ENCODE measurements around the gene MTNR1B. TPM values are rescaled to one million over a fixed set of nuclear protein-coding genes. Genes with fewer than 3 reads are reported as not detected.

Gene MTNR1B
- total RNA-seq, 4 donors from 2014 or later = not detected

GRCh38 chr11:93017821-93018690, 48.6 kb downstream of the MTNR1B start:
- WGBS = 79% methylated on average over 9 of the region's 9 CpGs

GRCh38 chr11:93020248-93021046, 51.0 kb downstream of the MTNR1B start:
- TF ChIP-seq EP300 (IDR thresholded peaks at IDR 0.05) = no peak
- TF ChIP-seq POLR2A (IDR thresholded peaks at IDR 0.05) = no peak
- TF ChIP-seq POLR2AphosphoS5 (IDR thresholded peaks at IDR 0.05) = no peak
- no peak for TF ChIP-seq CTCF (IDR thresholded peaks at IDR 0.05)
- no peak for DNase-seq (ENCODE audit: low spot score in 2 of 2)
- peaks cover 8% of the 10 kb centered on the region for H3K4me1 ChIP-seq
- no peaks in the 10 kb centered on the region for H3K36me3 ChIP-seq
- H3K27me3 ChIP-seq = no peaks in the 10 kb centered on the region
- no peak overlapping the region for H3K4me3 ChIP-seq
- 35% methylated on average over 5 of the region's 5 CpGs for WGBS
- H3K9me3 ChIP-seq = no peaks in the 10 kb centered on the region
- H3K27ac ChIP-seq = no peak overlapping the region

More at GRCh38 chr11:93017821-93018690, 48.6 kb downstream of the MTNR1B start:
- Histone ChIP-seq H3K9me3 (no peaks in the 10 kb centered on the region), H3K27ac (no peak overlapping the region), H3K4me1 (peaks cover 8% of the 10 kb centered on the region), H3K4me3 (no peak overlapping the region), H3K36me3 (no peaks in the 10 kb centered on the region), H3K27me3 (no peaks in the 10 kb centered on the region)
- no peak for DNase-seq (ENCODE audit: low spot score in 2 of 2)
- TF ChIP-seq POLR2A (IDR thresholded peaks at IDR 0.05) = no peak

GRCh38 chr11:93024369-93024768, 54.9 kb downstream of the MTNR1B start:
- no peak for DNase-seq (ENCODE audit: low spot score in 2 of 2)
- no peak overlapping the region for H3K27ac ChIP-seq
- no peaks in the 10 kb centered on the region for H3K9me3 ChIP-seq
- H3K36me3 ChIP-seq = no peaks in the 10 kb centered on the region
- no peaks in the 10 kb centered on the region for H3K27me3 ChIP-seq
- 65% methylated on average over 1 of the region's 1 CpG for WGBS
- H3K4me1 ChIP-seq = peaks cover 8% of the 10 kb centered on the region
- H3K4me3 ChIP-seq = no peak overlapping the region
- TF ChIP-seq POLR2A (IDR thresholded peaks at IDR 0.05) (no peak), POLR2AphosphoS5 (IDR thresholded peaks at IDR 0.05) (no peak)

- H3K27ac ChIP-seq = no peak overlapping the region
- H3K4me3 ChIP-seq = no peak overlapping the region
- DNase-seq (ENCODE audit: low spot score in 2 of 2) = no peak
- no peaks in the 10 kb centered on the region for H3K36me3 ChIP-seq
- H3K27me3 ChIP-seq = no peaks in the 10 kb centered on the region
- H3K9me3 ChIP-seq = no peaks in the 10 kb centered on the region
- no peaks in the 10 kb centered on the region for H3K4me1 ChIP-seq
- no peak for TF ChIP-seq CTCF (IDR thresholded peaks at IDR 0.05)
- TF ChIP-seq POLR2AphosphoS5 (IDR thresholded peaks at IDR 0.05) = no peak
- no peak for TF ChIP-seq POLR2A (IDR thresholded peaks at IDR 0.05)
- no peak for TF ChIP-seq EP300 (IDR thresholded peaks at IDR 0.05)
- WGBS = 73% methylated on average over 3 of the region's 3 CpGs
These were observed 56.3 kb downstream of the MTNR1B start for GRCh38 chr11:93025558-93026255.

- H3K4me3 ChIP-seq = no peak overlapping the region
- no peak for DNase-seq (ENCODE audit: low spot score in 2 of 2)
- TF ChIP-seq POLR2A (IDR thresholded peaks at IDR 0.05) = no peak
- TF ChIP-seq CTCF (IDR thresholded peaks at IDR 0.05) = no peak
- no peak for TF ChIP-seq POLR2AphosphoS5 (IDR thresholded peaks at IDR 0.05)
- TF ChIP-seq EP300 (IDR thresholded peaks at IDR 0.05) = no peak
- H3K4me1 ChIP-seq = no peaks in the 10 kb centered on the region
- WGBS = 78% methylated on average over 6 of the region's 6 CpGs
- no peaks in the 10 kb centered on the region for H3K27me3 ChIP-seq
- H3K27ac ChIP-seq = no peak overlapping the region
- H3K9me3 ChIP-seq = no peaks in the 10 kb centered on the region
- H3K36me3 ChIP-seq = no peaks in the 10 kb centered on the region
These were observed 59.6 kb downstream of the MTNR1B start for GRCh38 chr11:93028960-93029522.
